ENCODE data around the gene SPDYE3.
"Not testable (repeated sequence)": the region's sequence is repeated elsewhere in the genome, so short reads cannot be mapped to it uniquely, and the experiment has no call there.

The SPDYE3 gene

DNA sequence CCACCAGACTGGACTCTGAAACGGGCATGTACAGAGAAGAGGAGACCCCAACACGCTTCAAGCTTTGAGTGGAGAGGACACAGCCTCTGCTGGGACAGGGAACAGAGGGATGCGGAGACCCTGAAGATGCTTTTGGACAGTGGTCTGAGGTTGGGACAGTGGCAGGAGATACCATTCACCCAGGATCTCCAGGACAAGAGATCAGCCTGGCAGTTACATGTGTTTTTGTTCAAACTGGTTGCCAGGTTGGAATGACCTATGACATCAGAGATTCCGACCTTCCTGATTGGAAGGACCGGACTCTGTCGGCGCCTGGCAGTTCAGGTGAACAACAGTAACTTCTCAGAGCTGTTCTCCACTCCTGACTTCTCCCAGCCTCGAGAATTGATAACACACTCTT is at the start of gene SPDYE3:
Gene SPDYE3, plus strand, starts transcription at position 301 of the 400 bp plus-strand sequence. CDS start 184 bp downstream, outside the sequence.
- DNase-seq = not testable (repeated sequence)

GRCh38 chr7:100259984-100260383 is 47.5 kb upstream of the SPDYE3 start:
- DNase-seq = not testable (repeated sequence)

- not testable (repeated sequence) for DNase-seq
Measured at GRCh38 chr7:100262896-100263295, 44.6 kb upstream of the SPDYE3 start.

GRCh38 chr7:100264223-100264622 is 43.3 kb upstream of the SPDYE3 start:
- DNase-seq = not testable (repeated sequence)

DNA sequence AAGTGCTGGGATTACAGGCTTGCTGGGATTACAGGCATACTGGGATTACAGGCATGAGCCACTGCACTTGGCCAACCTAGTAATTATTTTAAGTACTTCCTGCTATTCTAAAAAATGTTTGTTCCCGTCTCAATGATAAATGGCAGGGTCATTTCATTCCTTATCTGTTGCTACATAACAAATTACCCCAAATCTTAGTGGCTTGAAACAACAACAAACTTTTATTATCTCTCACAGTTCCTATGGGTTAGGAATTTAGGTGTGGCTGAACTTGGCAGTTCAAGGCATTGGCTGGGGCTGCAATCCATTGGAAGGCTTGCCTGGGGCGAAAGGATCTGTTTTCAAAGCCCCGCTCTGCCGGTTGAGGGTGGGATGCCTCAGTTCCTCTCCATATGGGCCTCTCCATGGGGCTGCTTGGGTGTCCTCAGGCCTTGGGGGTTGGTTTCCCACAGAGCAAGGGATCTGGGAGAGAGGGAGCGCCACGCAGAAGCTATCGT is 42.8 kb upstream of the SPDYE3 start:
- DNase-seq = not testable (repeated sequence)

DNA sequence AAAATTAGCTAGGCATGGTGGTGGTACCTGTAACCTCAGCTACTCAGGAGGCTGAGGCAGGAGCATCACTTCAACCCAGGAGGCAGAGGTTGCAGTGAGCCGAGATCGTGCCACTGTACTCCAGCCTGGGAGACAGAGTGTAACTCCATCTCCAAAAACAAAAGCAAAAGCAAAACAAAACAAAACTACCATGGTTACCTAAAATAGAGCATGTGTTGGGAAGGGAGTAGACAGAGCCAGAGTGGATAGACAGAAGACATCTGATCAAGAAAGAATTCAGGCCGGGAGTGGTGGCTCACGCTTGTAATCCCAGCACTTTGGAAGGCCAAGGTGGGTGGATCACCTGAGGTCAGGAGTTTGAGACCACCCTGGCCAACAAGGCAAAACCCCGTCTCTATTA is 41.7 kb upstream of the SPDYE3 start:
- not testable (repeated sequence) for DNase-seq

GRCh38 chr7:100266576-100267354 is 40.7 kb upstream of the SPDYE3 start:
- DNase-seq = no peak

GRCh38 chr7:100267648-100268047 is 39.9 kb upstream of the SPDYE3 start:
- DNase-seq = no peak

DNA sequence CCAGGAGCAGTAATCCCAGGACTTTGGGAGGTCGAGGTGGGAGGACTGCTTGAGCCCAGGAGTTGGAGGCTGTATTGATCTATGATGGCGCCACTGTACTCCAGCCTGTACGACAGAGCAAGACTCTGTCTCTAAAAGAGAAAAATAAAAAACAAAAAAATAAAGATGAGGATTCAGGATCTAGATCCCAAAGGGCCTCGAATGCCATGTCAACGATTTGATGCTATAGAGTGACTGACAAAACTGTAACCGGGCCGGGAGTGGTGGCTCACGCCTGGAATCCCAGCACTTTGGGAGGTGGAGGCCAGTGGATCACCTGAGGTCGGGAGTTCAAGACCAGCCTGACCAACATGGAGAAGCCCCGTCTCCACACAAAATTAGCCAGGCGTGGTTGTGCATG is 38.6 kb upstream of the SPDYE3 start:
- not testable (repeated sequence) for DNase-seq

- DNase-seq = not testable (repeated sequence)
Measured at GRCh38 chr7:100269306-100270045, 38.0 kb upstream of the SPDYE3 start.

GRCh38 chr7:100270046-100270918 is 37.2 kb upstream of the SPDYE3 start:
- not testable (repeated sequence) for DNase-seq

GRCh38 chr7:100270941-100271593 is 36.4 kb upstream of the SPDYE3 start:
- DNase-seq = not testable (repeated sequence)

DNA sequence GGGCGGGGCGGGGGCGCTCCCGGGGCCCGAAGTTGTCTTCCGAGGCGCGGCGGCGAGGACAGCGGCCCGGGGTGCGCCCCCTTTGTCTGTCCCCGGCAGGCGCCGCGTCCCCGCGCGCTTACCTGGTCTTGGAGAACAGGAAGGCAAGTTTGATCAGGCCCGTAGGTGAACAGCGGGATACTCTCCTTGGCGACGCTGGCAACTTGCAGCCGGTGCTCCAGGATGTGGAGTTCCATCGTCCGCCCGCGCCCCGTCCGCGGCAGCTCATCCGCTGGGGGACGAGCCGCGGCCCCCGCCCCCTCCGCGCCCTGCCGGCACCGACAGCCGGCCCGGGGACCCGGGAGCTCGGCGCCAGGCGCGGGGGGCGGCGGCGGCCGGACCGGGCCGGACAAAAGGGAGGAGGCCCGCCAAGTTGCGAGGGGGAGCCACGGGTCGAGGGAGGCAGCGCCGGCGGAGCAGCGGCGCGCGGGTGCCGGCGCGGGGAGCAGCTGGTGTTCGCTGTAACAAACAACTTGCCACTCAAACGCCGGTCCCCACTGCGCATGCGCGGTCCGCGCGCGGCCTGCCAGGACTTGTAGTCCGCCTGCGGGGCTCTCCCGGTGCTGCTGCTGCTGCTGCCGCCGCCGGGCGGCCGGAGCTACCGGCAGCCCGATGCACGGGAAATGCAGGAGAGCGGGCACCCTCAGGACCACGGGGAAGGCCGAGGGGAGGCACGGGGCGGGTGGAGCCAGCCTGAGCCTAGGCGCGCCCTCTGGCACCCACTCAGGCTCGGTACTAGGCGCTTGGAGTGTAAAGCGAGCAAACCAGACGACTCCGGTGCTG is 35.6 kb upstream of the SPDYE3 start:
- DNase-seq = peak; percentile 98

GRCh38 chr7:100272538-100272902 is 35.0 kb upstream of the SPDYE3 start:
- not testable (repeated sequence) for DNase-seq

- no peak for DNase-seq
Measured at GRCh38 chr7:100275120-100275519, 32.4 kb upstream of the SPDYE3 start.

DNA sequence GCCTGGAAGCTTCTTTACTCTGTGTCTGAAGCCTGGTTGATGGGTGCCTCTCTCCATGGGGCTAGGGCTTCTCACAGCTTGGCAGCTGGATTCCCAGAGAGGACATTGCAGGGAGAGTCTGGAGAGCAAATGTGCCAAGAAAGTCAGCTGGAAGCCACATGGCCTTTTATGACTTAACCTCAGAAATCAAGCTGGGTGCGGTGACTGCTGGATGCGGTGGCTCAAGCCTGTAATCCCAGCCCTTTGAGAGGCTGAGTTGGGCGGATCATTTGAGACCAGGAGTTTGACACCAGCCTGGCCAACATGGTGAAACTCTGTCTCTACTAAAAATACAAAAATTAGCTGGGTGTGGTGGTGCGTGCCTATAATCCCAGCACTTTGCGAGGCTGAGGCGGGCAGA is 31.4 kb upstream of the SPDYE3 start:
- not testable (repeated sequence) for DNase-seq

GRCh38 chr7:100282069-100282608 is 25.4 kb upstream of the SPDYE3 start:
- DNase-seq = not testable (repeated sequence)

DNA sequence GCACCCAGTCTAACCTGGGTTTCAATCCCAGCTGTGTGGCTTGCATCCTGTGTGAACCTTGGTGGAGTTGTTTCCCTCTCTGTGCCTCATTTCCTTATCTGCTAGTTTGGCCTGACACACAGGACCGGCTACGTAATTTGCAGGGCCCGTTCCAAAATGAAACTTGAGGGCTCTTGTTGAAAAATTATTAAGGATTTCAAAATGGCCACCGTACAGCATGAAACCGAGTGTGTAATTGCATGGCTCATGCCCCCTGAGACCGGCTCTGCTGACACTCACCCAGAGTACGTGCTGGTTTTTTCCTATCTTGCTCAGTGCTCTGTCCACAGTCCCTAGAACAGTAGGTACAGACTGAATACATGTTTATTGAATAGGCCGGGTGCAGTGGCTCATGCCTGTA is 24.4 kb upstream of the SPDYE3 start:
- not testable (repeated sequence) for DNase-seq

GRCh38 chr7:100287191-100287969 is 20.1 kb upstream of the SPDYE3 start:
- not testable (repeated sequence) for DNase-seq

DNA sequence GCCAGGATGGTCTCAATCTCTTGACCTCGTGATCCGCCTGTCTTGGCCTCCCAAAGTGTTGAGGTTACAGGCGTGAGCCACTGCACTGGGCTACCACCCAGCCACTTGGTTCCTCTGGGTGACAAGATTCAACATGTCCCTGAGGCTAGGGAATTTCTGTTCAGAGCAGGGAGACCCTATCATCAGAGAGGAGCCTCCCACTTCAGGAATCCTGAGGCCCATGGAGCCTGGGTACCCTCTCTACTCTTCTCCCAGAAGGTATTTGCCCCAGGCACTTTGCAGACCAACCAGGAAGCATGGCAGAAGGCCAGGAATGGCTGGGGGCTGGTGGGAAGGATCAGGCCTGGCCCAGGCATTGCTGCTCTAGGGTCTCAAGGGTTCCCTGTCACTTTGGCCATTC is 19.2 kb upstream of the SPDYE3 start:
- not testable (repeated sequence) for DNase-seq
